GM11168 (cell line): ENCODE measurements around the gene PRDM12.

Experiments used
- in situ Hi-C: fragments of 300-500 bp; cut with MboI; formaldehyde crosslinking; loops from one replicate; pipeline ENCODE4 v1.12.0; 2022; ENCODE audit warnings: low sequenced_read_pairs; ENCODE audit not compliant: unreplicated experiment

The PRDM12 gene

DNA sequence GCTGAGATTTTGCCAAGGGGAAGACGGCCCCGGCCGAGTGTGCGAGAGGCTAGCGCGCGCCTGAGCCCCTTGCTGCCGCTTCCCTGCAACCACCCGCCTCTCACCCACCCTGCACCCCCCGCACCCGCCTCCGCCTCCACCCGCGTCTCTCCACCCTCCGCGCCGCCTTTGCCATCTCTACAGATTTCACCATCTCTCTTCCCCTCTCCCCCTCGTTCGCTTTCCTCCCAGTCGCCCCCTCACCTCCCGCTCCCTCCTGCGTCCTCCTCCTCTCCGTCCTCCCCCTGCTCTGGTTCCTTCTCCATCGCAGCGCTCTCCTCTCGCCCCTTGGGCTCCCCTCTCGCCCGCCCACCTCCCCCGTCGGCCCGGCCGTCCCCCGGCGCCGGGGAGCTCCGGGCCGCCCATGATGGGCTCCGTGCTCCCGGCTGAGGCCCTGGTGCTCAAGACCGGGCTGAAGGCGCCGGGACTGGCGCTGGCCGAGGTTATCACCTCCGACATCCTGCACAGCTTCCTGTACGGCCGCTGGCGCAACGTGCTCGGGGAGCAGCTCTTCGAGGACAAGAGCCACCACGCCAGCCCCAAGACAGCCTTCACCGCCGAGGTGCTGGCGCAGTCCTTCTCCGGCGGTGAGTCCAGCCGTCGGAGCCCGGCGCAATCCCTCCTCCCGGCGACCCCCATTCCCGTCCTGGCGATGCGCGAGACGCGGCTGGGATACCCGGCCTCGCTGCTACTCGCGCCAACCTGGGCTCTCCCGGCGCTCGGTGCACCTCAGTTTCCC lies at the start of gene PRDM12:
PRDM12 (plus strand) TSS at position 344 of the 778 bp plus-strand sequence; CDS start at position 404, 60 bp downstream.
- in situ Hi-C loops, result no loop called here

DNA sequence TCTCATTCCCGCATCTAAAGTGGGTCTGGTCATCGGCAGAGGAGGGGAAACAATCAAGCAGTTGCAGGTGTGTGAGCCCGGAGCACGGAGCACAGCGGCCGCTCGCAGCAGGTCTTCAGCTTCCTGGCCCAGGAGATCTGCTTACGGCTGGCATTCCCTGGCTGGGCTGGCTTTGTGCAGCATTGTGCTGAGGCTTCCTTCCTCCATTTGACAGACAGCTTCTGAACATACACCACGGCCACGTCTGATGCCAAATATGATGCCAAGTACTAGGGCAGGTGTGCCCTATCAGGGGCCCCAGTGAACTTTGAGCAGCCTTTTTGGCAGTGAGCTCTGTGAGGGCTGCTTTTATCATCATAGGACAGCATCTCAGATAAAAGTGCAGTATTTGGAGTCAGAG lies 47.9 kb upstream of the PRDM12 start:
- in situ Hi-C loops, result no loop called here

DNA sequence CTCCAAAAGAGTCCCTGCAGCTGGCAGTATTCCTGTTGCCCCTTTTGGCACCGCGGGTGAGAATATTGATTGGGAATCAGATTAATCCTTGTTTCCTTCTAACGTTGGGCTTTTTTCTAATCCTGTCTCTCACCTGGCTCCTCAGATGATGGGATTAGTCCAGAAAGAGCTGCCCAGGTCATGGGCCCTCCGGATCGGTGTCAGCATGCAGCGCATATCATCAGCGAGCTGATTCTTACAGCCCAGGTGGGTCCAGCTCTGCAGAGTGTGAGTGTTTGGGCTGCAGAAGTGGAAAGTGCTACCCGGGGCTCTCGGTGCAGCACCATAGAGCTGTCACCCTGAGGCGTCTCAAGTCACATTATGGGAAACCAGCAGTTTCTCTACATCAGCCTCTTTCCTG lies 40.9 kb upstream of the PRDM12 start:
- in situ Hi-C loops, result no loop called here

GRCh38 chr9:130624154-130624553 lies 40.2 kb upstream of the PRDM12 start:
- in situ Hi-C loops, result no loop called here

DNA sequence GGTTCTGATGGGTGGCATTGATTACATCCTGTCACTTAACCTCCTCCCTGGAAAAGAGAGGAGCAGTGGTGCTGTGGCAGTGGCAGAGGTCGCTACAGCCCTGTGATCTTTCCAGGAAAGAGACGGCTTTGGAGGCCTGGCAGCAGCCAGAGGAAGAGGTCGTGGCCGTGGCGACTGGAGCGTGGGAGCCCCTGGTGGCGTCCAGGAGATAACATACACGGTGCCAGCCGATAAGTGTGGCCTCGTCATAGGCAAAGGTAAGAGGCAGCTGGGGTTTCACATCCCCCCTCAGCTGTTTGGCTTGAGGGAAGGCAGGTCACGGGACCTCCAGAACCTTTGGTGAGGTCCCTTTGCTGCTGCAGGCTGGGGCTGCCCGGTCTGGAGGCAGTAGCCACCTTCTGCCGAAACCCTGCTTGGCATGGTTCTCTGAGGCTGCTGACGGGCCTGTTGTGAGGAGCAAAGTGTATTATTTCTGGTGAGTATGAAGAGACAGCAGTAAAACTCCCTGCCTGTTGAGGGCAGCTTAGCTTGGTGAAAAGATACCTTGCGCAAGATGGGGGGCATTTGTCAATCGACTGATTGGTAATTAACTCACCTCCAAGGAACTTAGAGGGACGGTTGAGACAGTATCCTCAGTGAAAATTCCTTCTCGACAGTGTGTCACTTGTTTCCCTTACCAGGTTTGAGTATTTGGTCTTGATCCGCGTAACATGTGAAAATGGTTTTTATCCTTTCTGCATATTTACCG lies 38.0 kb upstream of the PRDM12 start:
- in situ Hi-C loops, result no loop called here

GRCh38 chr9:130627051-130627450 lies 37.3 kb upstream of the PRDM12 start:
- in situ Hi-C loops, result no loop called here

DNA sequence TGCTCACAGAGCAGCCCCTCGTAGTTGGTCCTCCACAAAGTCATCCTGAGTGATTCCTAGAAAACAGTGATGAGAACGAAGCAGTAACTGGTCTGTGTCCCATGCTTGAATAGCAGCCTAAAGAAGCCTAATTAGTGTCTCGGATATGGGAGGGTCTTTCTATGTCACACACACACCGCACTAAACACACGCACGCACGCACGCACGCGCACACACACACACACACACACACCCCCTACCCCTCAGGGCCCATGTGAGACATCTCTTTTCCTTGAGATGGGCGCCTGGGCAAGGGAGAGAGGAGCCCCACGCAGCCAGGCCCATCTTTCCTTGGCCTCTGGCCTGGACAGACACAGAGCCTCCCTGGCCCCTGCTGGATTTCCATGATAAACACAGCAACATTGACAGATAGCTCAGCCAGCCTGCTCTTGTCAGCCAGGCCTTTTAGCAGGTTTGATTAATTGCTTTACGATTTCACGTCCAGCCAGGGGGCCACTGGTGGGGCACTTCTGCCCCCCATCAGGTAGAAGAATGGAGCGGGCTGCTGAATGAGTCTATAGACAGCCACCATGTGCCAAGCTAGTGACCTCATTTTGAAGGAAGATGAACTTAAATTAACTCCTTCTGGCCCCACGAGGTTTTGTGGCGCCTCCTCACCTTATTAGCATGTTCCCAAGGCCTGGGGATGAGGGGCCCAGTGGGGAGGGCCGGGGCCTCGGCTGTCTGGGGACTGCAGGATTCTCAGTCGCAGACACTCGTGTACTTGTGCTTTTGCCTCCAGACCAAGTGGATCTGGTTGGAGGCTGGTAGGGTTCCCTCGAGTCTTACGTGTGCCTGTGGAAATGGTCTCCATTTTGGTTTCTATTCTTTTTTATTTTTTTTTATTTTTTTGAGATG lies 36.2 kb upstream of the PRDM12 start:
- in situ Hi-C loops, result no loop called here

GRCh38 chr9:130629443-130630070 lies 34.8 kb upstream of the PRDM12 start:
- in situ Hi-C loops, result no loop called here

DNA sequence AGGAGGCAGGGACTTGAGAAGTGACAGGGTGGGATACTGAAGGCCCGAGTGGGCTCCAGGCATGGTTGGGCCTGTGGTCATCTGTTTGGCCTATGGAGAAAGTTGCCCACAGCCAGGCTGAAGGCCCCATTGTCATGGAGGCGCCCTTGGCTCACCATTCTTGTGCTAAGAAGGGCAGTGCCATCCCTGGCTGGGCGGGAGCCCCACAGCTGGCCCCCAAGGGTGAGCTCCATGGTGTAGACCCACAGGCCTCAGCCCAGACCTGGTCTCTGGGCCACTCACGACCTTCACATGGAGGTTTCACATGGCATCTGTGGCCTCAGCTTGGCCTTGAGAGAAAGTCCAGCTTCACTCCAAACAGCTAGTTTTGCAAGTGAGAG lies 34.3 kb upstream of the PRDM12 start:
- in situ Hi-C loops, result no loop called here

DNA sequence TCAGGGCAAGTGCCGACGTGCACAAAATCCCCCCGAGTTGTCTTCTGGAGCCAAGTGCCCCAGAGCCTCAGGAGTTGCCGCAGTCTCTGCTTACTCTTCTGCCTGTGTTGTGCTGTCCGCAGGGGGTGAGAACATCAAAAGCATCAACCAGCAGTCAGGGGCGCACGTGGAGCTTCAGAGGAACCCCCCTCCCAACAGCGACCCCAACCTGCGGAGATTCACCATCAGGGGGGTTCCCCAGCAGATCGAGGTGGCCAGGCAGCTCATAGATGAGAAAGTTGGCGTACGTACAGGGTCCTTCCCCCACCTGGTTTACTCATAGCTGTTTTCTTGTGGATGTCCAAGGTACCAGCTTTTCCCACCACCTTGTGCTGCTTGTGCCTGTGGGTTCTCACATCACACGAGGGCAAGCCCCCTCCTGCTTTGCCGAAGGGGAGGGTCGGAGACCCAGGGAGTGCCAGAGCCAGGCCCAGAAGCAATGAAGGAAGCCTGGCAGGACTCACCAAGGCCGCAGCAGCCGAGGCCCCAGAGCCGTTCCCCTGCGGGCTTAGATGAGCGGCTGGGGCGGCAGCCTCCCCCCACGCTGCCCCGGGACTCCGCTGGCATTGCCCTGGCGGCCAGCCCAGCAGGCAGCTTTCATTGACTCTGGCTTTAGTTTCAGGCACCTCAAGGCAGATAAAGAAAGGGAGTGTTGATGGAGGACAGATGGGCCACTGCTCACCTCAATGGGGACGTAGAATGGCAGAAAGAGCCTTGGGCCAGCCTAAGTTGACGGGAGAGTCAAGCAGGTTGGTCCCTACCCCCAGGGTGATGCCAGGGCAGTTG lies 33.7 kb upstream of the PRDM12 start:
- in situ Hi-C loops, result no loop called here

DNA sequence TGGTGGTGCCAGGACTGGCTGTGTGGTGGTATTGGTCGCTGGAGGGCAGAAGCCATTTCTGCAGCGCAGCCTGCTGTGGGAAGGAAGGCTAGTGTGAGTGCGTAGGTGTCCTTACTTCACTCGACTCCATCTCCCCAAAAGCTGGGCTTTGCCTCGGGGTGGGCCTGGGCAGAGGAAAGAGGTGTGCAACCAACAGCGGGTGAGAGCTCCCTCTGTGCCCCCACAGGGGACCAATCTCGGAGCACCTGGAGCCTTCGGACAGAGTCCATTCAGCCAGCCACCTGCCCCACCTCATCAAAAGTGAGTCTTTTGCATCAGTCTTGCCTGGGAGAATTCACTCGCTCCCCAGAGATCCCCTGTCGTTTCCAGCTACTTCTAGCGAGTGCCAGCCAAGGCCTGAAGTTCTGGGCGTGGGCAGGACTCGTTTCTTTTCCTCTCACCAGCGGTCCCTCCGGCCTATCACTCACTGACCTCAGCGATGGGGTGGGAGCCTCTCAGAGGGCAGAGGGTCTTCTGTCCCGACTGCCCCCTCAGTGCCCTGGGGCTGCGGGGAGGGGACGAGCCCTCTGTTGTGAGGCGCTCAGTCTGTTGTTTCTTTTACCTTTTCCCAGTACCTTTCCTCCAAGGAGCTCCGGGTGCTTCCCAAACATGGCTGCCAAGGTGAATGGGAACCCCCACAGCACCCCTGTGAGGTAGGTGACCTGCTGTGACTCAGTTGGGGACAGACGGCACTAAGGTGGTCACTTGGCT lies 32.9 kb upstream of the PRDM12 start:
- in situ Hi-C loops, result no loop called here

GRCh38 chr9:130632081-130632710 lies 32.2 kb upstream of the PRDM12 start:
- in situ Hi-C loops, result no loop called here

GRCh38 chr9:130632841-130633240 lies 31.6 kb upstream of the PRDM12 start:
- in situ Hi-C loops, result no loop called here

DNA sequence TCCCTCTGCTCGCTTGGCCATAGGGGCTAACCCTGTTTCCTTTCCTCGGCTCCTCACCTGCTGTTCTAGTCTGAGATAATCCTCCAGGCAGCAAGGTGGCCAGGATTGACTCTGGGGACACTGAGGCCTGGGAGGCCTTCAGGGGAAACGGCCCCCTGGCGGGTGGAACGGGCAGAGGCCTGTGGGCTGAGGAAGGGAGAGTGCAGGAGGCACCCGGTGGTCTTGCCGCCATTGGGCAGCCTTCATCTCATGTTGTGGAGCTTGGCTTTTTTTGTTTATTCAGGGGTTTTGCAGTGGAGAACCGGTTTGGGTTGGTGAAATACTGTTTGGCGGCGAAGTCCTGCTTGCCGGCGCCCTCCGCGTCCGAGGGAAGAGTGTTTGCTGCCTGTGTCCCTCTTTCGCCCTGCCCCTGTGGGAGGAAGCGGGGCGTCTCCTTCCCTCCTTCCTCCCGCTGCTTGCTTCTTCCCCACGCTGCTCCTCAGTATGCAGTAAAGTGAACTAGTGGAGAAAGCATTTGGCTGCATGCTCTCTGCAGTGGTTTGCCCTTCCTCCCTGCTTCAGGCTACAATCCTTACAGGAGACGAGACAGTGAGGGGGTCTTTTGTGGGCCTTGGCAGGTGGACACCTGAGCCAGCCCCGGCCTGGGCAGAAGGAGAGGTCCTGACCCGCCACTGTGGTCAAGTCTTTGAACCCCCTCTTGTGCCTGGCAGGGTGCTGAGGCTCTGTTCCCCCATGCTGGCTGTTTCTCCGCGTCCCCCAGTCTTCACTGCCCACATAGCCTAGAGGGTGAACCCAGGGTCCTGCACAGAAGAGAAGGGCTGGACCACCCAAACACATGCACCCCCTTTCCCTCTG lies 30.8 kb upstream of the PRDM12 start:
- in situ Hi-C loops, result no loop called here

DNA sequence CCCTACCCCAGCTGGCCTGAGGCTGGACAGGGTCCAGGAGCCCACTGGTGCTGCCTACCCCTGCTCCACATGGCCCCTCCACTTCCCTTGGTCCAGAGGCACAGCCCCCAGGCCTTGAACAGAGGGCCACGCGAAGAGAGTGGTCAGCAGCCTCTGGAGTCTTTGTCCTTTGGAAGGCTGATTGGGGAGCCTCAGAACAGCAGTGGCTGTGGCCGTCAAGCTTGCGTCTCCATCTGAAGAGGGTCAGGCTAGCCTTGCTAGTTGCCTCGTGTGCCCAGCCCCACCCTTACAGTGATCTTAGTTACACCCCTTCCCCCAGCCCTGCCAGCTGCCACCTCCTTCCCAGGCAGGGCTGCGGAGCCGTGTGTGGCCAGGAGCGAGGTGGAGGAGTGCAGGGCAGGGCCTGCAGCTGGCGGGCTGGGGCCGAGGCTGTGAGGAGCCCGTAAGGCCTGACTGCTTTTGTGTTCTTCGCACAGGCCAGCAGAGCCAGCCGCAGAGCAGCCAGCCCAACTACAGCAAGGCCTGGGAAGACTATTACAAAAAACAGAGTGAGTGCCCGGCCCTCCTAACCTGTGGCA lies 30.1 kb upstream of the PRDM12 start:
- in situ Hi-C loops, result no loop called here

DNA sequence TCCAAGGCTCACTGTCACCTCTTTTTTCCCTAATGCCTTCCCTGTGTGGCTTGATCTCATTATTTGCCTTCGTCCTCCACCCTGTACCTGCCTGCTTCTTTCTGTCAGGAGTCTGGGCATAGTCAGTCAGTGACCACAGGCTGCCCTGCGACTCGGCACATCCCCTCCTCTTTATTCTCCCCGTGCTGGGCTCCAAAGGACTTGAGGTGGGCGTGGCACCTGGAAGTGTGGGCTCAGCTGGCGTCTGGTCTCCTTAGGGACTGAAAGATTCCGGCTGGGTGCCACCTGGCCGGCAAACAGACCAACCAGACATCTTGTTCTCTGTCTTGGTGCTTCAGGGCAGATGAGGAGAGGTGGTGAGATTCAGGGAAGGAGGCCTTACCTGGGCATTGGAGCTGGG lies 29.6 kb upstream of the PRDM12 start:
- in situ Hi-C loops, result no loop called here

DNA sequence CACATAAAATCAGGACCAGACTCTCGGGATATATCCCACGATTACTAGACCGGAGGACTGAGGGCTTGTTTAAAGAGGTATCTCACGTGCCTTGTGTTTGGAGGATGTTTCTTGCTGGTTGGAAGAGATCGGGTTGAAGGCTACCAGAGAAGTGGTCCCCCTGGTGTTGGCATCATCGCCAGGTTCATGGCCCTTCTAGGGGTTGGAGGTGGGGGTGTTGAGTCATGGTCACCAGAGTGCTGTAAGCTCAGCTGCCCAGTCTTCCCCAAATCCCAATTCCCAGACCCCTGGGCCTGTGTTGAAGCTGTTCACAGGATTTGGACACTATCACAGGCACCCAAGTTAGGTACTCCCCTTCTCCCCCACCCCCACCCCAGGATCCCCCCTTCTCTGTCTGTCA lies 29.1 kb upstream of the PRDM12 start:
- in situ Hi-C loops, result no loop called here
